Gastrocnemius medialis (tissue), 4 donors: ENCODE data around the gene CHD8.
A peak's percentile ranks its signal among the peaks of the same experiment; 100 is the strongest.

Experiments used
- CTCF ChIP-seq, 5 experiments: fragments of 450-650 bp in 3 of 5; fragments of 200-600 bp in 2 of 5; sonication (generic) in 2 of 5; IDR thresholded peaks in 4 of 5; conservative IDR thresholded peaks in 1 of 5; 1 replicate in 4 of 5; 2 replicates in 1 of 5; pipeline ENCODE4 v1.5.1; 2016 to 2019; ENCODE audit warnings: antibody characterized with exemption in 5 of 5, mild to moderate bottlenecking in 3 of 5, moderate library complexity in 3 of 5
- POLR2A ChIP-seq, 2 donors: fragments of 450-650 bp; IDR thresholded peaks; one replicate each; pipeline ENCODE4 v1.6.1; 2017; ENCODE audit warnings: antibody characterized with exemption in 2 of 2, mild to moderate bottlenecking in 2 of 2, moderate library complexity in 2 of 2

GRCh38 chr14:21437063-21437901 is 18.6 kb downstream of the CHD8 start:
- TF ChIP-seq POLR2A (IDR thresholded peaks at IDR 0.05) = peak; percentile 30 to 41
- no peak for TF ChIP-seq CTCF (IDR thresholded peaks at IDR 0.05 in 4 of 5, conservative IDR thresholded peaks at IDR 0.05 in 1 of 5)
